Activated CD4-positive, alpha-beta T cell treated with anti-CD3 and anti-CD28 coated beads, Interleukin-2, amount 50 U/mL, for 4 hours (primary cell): Measurements from ENCODE around the gene GTF2I.
A peak's percentile ranks its signal among the peaks of the same experiment; 100 is the strongest.
"Not testable (repeated sequence)": the region's sequence is repeated elsewhere in the genome, so short reads cannot be mapped to it uniquely, and the experiment has no call there.

Experiments used
- DNase-seq, 2 experiments: peaks; one replicate each; pipeline ENCODE4 v3.0.0-alpha.2; 2020

The GTF2I gene

DNA sequence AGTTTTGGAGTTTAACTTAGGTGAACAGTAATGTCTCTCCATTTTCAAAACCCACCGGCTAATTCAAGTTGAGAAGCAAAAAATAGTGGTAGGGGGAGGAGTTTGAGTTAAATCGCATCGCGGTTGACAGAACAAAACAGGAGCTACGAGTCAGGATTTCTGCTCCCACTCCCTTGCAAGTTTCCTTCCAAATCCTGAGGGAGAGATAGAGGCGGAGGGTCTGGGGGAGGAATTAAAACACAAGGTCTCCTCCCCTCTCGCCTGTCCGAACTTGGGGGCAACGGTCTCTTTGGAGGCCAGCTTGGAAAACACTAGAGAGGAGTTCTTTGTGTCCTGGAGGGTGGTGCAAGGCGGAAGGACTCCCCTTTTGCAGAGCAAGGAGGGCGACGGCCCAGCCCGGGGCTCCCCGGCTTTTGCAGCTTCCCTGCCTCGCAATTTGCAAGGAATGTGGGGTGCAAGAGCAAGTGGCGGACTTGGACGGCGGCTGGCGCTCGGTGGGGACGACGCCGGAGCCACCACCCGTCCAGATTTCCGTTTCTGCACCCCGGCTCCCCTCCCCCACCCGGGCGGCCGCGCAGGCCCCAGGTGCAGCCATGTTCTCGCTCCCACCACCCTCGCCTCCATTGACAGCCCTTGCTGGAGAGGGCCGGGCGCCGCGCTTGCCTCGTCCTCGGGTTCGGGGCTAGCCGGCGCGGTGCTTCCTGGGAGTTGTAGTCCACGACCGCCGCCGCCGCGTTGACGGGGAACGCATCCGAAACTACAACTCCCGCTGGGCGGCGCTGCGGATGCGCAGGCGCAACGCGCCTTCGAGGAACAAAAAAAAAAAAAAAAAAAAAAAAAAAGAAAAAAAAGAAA, 454 bp upstream of the GTF2I start:
- DNase-seq, result peak; percentile 96 to 97

DNA sequence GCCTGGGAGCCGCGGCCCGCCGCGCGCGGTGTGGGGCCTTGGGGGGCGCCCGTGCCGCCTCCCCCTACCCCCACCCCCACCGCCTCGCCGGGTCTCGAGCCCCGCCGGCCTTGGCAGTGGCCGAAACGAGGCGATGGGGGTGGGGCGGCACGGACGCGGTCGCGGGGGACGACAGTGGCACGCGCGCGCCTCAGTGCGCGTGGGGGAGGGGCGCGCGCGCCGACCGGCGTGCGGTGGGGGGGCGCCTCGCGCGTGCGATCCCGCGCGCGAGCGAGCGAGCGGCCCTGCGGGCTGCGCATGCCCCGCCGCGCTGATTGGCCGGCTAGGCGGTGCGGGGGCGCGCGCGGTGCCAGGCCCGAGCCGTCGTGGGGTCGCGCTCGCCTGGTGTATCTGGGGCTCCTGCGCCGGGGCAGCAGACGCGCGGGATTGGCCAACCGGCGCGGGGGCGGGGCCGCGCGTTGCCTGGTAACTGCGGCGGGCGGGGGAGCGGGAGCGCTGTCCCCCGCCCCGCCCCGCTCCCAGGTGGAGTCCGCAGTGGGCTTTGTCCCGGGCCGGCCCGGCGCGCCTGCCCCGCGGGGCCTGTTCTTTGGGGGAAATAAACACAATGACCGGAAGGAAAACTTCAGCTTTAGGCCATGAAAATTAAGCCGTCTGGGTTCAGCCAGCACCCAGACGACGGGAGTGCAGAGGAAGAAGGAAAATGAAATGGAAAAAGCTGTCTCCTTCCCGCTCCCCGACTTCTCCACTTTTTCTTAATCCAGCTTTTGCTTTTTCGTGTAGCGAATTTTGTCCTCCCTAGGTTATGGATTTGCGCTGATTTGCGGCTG, 873 bp downstream of the GTF2I start:
- peak; percentile 76 to 83 for DNase-seq

DNA sequence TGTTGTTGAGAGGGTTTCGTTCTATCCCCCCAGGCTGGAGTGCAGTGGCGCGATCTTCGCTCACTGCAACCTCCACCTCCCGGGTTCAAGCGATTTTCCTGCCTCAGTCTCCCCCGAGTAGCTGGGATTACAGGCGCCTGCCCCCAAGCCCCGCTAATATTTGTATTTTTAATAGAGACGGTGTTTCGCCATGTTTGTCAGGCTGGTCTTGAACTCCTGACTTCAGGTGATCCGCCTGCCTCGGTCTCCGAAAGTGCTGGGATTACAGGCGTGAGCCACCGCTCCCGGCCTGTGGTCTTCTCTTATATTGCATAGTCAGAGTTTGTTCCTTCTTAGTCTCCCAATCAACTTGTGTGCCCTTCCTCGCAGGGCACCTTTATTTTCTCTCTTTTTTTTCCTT, 2.7 kb downstream of the GTF2I start:
- not testable (repeated sequence) for DNase-seq

DNA sequence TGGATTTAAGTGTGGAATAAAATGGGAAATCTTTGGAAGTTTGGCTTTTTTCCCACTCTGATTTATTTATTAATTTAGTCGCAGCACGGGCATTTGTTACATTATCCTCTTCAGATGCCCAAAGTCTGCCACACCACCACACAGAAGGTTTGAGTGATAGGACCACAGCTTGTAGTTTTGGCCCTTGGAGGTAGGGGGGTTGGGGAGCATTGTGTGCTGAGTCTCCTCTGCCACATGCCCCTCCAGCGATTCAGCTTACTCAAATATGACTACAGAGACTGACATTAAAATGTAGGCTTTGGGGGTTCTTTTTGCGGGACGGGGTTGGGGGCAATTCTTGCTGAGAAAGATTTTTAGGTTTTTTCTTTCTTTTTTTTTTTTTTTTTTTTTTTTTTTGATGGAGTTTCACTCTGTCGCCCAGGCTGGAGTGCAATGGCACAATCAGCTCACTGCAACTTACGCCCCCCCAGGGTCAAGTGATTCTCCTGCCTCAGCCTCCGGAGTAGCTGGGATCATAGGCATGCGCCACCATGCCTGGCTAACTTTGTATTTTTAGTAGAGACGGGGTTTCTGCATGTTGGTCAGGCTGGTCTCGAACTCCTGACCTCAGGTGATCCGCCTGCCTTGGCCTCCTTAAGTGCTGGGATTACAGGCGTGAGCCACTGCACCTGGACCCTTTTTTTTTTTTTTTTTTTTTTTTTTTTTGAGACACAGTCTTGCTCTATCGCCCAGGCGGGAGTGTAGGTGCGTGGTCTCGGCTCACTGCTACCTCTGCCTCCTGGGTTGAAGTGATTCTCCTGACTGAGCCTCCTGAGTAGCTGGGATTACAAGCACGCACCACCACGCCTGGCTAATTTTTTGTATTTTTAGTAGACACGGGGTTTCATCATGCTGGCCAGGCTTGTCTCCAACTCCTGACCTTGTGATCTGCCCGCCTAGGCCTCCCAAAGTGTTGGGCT, 4.6 kb downstream of the GTF2I start:
- not testable (repeated sequence) for DNase-seq

DNA sequence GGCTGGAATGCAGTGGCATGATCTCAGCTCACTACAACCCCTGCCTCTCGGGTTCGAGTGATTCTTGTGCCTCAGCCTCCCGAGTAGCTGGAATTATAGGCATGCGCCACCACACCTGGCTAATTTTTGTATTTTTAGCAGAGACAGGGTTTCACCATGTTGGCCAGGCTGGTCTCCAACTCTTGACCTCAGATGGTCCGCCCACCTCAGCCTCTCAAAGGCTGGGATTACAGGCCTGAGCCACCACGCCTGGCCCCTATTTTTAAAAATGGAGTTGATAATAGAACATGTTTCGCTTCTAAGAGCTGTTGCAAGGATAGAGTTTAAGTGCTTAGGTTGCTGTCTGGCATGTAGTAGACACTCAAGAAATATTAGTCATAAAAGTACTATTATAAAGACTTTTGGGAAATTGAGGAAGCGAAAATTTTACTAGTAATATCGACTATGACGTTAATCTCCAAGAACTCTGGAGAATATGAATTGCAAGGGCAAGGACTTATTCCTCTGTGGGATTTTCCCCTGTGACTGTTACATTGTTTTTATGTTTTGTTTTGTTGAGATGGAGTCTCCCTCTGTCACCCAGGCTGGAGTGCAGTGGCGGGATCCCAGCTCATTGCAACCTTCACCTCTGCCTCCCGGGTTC, 7.9 kb downstream of the GTF2I start:
- DNase-seq, result no peak

DNA sequence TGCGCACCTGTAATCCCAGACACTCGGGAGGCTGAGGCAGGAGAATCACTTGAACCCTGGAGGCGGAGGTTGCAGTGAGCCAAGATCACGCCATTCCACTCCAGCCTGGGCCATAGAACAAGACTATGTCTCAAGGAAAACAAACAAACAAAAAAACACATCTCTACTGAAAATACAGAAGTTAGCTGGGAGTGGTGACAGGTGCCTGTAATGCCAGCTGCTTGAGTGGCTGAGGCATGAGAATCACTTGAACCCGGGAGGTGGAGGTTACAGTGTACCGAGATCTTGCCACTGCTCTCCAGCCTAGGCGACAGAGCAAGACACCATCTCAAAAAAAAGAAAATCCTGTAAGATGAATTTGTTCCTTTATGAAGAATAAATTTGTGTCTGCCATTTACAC, 9.5 kb downstream of the GTF2I start:
- DNase-seq, result not testable (repeated sequence)

DNA sequence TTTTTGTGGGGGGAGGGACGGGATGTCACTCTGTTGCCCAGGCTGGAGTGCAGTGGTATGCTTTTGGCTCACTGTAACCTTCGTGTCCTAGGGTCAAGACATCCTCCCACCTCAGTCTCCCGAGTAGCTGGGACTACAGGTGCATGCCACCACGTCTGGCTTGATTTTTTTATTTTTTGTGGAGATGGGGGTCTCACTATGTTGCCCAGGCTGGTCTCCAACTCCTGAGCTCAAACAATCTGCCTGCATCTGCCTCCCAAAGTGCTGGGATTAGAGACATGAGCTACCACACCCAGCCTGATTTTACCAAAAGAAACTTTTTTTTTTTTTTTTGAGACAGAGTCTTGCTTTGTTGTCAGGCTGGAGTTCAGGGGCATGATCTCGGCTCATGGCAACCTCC, 10.0 kb downstream of the GTF2I start:
- DNase-seq, result not testable (repeated sequence)

DNA sequence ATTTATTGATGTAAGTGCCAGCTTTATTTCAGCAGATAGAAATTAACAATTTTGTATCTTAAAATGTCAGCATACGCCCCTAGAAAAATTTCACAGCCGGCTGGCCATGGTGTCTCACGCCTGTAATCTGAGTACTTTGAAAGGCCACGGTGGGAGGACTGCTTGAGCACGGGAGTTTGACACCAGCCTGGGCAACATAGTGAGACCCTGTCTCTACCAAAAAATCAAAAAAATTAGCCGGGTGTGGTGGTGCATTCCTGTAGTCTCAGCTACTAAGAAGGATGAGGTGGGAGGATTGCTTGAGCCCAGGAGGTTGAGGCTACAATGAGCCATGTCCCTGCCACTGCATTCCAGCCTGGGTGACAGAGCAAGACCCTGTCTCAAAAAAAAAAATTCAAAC, 14.1 kb downstream of the GTF2I start:
- no peak for DNase-seq

DNA sequence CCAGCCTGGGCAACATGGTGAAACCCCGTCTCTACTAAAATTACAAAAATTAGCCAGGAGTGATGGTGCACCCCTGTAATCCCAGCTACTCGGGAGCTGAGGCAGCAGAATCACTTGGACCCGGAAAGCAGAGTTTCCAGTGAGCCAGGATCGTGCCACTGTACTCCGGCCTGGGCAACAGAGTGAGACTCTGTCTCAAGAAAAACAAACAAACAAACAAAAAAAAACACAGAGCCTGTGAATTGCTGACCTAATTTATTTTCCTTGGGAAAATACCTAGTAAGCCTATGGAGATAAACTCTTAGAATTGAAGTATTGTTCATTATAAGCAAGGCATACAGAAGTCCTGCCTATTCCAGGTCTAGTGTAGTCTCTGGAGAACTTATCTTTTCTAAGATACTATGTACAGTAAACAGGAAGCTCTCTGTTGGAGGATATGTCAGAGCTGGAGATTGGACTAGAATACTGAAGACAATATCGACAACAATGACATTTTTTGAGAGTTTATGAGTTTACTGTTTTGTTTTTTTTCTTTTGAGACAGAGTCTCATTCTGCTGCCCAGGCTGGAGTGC, 14.9 kb downstream of the GTF2I start:
- DNase-seq, result no peak

DNA sequence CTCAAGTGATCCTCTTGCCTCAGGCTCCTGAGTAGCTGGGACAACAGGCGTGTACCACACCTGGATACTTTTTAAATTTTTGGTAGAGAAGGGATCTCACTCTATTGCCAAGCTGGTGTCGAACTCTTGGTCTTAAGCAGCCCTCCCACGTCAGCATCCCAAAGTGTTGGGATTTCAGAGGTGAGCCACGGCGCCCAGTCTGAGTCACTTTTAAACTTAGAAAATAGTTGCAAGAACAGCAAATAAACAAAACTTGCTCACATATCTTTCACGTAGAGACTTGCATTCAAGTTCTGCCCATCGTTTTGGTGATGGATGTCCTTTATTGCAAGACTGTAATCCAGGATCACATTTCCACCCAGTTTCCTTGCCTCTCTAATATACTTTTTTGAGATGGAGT, 16.6 kb downstream of the GTF2I start:
- DNase-seq, result no peak

DNA sequence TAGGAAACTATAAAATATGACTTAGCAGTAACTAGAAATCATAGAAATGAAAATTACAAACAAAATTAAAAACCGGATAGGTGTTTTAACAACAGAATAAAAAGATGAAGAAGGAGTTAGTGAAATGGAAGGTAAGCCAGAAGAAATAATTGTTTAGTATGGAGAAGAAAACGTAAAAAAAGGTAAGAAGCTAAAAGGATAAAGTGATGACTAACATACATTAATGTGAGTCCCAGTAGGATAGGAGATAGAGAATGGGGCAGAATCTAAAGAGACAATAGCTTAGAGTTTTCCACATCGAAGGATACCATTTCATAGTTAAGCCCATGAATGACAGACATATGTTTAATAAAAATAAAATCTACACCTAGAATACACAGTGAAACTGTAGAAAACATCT, 25.3 kb downstream of the GTF2I start:
- no peak for DNase-seq

DNA sequence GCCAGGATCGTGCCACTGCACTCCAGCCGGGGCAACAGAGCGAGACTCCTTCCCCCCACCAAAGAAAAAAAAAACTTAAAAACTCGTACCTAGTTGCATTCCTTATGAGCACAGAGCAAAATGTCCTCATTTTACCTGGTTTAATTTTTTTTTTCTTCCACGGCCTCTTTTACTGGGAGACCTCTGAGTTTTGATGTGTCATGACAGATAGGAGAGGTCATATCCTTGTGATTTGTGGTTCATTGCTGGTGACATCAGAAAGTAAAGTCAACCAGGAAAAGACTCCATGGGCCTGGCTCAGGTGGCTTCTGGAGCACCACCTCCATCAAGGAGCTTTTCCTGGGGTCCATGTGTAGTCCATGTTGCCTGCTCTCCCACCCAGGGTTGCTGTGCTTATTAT, 26.3 kb downstream of the GTF2I start:
- DNase-seq, result no peak

DNA sequence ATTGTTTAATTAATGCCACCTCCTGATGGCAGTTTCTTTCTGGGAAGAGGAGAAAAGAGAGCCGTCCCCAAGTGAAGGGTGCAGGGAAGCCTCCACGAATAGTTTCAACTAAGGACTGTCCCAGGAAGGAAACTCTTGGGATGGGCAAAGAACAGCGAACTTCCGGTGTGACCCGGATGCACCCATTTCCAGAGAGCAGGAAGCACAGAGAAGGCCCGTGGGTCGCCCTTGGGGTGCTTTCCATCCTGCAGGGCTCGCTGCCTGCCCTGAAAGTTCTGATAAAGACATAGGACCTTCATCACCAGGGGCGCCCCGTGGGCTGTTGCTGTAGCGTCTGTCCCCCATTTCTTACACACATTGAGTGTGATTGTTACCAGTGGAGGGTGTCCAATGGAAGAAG, 27.0 kb downstream of the GTF2I start:
- DNase-seq, result no peak

DNA sequence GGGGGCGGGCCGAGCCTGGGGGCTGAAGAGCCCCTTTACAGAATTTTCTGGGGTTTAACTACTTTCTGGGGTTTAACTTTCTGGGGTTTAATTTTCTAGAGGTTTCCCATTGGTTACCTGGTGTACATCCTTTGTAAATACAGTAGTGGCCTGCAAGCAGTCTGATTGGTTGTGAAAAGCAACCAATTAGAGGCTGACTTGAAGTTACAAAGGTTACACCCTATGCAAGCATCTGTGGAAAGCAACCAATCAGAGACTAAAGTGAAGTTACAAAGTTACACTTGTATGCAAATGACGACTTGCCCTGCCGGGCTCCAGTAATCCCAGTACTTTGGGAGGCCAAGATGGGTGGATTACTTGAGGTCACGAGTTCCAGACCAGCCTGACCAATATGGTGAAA, 27.4 kb downstream of the GTF2I start:
- DNase-seq, result no peak

DNA sequence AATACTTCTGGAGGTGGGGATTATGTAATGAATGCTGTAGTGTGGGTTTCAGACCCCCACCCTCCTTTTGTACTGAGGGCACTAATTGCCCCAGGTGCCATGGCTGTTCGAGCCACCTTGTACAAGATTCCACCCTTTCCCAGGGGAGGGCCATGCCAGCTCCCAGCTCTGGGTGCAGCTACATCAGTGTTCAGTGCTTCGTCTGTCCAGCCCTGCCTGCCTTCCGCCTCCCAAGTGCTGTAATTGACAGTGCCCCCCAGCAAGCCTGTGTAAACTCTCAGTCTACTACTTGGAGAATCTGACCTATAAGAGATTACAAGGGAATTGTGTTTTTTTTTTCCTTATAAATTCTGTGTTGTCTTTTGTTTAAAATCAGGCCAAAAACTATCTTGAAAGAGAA, 33.0 kb downstream of the GTF2I start:
- DNase-seq, result no peak

DNA sequence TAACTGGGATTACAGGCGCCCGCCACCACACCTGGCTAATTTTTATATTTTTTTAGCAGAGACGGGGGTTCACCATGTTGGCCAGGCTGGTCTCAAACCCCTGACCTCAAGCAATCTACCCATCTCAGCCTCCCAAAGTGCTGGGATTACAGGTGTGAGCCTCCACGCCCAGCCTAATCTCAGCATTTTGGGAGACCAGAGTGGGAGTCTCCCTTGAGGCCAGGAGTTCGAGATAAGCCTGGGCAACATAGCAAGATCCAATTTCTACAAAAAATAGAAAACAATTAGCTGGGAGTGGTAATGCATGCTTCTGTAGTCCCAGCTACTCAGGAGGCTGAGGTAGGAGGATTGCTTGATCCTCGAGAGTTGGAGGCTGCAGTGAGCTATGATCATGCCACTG, 46.9 kb downstream of the GTF2I start:
- DNase-seq, result not testable (repeated sequence)

DNA sequence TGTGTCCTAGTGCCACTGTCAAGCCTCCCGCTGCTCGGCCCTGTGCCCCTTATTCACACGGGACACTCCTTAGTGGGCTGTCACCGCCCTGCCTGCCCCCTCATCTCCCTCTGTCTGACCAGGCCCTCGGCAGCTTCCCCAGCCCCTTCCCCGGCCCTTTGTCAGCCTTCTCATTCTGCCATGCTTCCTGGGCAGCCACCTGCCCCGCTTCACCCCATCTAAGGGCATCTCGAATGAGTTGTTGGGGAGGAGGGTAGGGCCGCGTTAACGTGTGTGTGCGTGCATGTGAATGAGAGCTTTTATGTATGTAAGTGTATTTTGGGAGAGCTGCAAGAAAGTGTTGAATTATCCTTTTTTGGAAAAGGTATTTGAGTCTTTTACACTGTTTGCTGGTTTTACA, 49.7 kb downstream of the GTF2I start:
- DNase-seq, result no peak

DNA sequence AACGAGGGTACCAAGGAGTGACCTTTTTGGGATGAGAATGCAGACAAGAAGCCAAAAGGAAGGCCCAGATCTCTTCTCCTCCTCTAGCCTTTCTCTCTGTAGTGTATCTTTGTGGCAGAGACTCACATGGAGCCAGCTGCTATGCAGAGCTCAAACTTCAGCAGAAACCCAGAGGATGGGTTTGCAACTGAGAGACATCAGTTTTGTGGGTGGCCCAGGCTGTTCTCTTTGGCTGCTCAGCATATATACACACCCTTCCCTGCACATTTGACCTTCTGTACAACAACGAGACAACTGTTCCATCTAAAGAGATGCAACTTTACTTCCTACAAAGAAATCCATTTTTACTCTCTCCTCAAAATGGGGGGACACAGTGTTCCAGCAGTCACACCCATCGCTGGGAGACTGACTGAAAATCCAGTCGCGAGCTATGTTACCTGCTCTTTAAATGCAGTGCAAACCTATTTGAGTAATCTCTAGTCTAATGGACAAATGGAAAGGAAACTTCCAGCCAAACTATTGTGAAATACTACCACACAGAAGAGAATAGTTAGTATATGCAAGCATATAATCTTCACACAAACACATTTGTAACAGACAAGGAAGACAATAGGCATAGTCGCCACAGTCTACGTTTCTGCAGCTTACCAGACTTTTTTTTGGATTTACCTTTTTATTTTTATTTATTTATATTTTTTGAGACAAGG, 51.2 kb downstream of the GTF2I start:
- DNase-seq, result no peak

DNA sequence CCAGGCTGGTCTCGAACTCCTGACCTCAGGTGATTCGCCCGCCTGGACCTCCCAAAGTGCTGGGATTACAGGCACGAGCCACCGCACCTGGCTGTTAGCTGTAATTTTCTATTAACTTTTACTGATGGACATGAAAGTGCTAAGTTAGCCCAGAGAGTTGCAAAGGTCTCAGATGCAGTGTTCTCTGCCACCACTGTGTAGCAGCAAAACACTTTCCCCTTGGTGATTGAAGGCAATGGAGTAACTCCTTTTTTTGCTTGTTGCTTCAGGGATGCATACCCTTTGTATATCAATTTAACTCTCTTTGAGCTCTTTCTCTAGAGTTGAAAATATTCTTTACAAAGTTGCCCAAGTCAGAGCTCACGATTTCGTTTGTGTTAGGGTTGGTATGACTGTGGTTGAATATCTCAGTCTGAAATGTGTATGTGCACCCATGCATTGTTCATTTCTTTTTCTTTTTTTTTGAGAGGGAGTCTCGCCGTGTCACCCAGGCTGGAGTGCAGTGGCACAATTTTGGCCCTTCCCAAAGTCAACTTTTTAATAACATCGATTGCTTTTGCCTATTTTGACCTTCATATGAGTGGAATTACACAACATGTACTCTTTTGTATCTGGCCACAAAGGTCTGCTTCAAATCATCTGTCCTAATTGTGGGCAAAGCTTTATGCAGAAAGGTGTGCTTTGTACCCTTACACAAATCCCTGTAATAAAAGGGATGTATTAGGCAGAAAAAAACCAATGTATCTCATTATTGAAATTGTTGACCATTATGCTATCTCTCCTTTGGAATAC, 52.6 kb downstream of the GTF2I start:
- no peak for DNase-seq

DNA sequence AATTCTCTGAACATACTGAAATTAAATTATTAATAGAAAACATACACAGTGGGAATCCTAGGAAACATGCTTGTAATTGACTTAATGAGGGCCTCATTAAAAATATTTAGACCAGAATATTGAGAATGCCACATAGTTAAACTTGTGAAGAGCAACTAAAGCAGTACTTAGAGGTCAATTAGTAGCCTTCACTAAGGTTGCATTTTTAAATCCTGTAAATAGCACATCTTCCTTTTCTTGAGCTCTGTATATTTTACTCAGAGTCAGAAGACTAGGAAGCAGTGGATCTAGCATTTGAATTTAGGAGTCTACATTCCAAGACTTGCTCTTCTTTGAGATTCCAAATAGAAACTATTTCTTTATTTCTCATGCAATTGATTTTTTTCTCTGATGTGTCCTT, 56.0 kb downstream of the GTF2I start:
- DNase-seq, result no peak

DNA sequence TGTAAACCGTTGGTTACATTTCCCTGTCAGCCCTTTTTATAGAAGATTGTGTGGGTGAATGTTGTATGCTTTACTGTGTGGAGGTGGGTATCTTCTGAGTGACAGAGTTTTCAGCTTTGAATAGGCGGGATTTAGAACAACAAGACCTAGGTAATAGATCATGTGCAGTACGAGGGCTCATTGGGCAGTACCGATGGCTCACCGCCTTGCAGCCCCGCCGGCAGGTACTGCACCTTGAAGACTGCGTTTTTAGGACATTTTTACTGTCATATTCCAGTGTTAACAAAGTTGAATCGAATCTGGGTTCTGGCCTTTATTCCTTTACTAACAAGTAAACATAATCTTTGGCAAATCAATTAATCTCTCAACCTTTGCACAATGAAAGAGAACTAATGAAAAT, 60.4 kb downstream of the GTF2I start:
- no peak for DNase-seq
